Adrenal gland (tissue), 12 donors: ENCODE measurements around the gene NLK. TPM values are rescaled to one million over a fixed set of nuclear protein-coding genes. Genes with fewer than 3 reads are reported as not detected.

ENCODE experiments used
- DNase-seq, 7 donors: peaks; one replicate each; pipeline ENCODE4 v3.0.0-alpha.2; 2019 to 2020
- H3K27ac ChIP-seq, 5 donors: fragments of 200-600 bp; sonication (generic) in 4 of 5; 1 replicate in 3 of 5; 2 replicates in 2 of 5; pipeline versions ENCODE4 v1.5.1 to v1.8.0; 2016 to 2020; ENCODE audit warnings: mild to moderate bottlenecking in 1 of 5
- H3K27me3 ChIP-seq: fragments of 200-600 bp; 2 replicates; pipeline ENCODE4 v1.8.0; 2021
- H3K36me3 ChIP-seq, 2 donors: fragments of 200-600 bp; replicated peaks in 1 of 2; 1 replicate in 1 of 2; 2 replicates in 1 of 2; pipeline versions ENCODE4 v1.5.1 to v1.8.0; 2018 to 2022
- H3K4me1 ChIP-seq, 2 donors: fragments of 200-600 bp; replicated peaks in 1 of 2; 1 replicate in 1 of 2; 2 replicates in 1 of 2; pipeline versions ENCODE4 v1.5.1 to v1.8.0; 2018 to 2021
- H3K4me3 ChIP-seq, 4 donors: fragments of 200-600 bp; sonication (generic) in 3 of 4; one replicate each; pipeline ENCODE4 v1.5.1; 2016 to 2018
- H3K9me3 ChIP-seq, 3 donors: fragments of 200-600 bp; sonication (generic) in 1 of 3; replicated peaks in 1 of 3; 1 replicate in 2 of 3; 2 replicates in 1 of 3; pipeline versions ENCODE4 v1.5.1 to v1.8.0; 2016 to 2021
- POLR2A ChIP-seq, 2 donors: fragments of 450-650 bp; IDR thresholded peaks; one replicate each; pipeline ENCODE4 v1.6.1; 2017; ENCODE audit warnings: antibody characterized with exemption in 2 of 2, mild to moderate bottlenecking in 2 of 2, moderate library complexity in 1 of 2
- WGBS, 4 donors: extraction: QIAGEN DNeasy Blood & Tissue Kit in 2 of 4; methylation state at CpG; one replicate each; pipeline versions ENCODE4 v1.1.5 to v1.1.7; 2013 to 2017; 5-methylcytosine and 5-hydroxymethylcytosine counted together
- intact Hi-C, 2 donors: fragments of 100-400 bp; cut with DNase I; formaldehyde crosslinking; loops; one replicate each; pipeline versions ENCODE4 v1.14.1 to v1.15.0; 2022 to 2023
- polyA plus RNA-seq, 3 donors: library from polyadenylated mRNA; stranded (reverse); fragments of 200-250 nt in 2 of 3; fragments of 350-450 nt in 1 of 3; fragmentation: Illumina TruSeq in 1 of 3; extraction: RNeasy Lipid Tissue Mini Kit (QIAGEN cat#74804) in 1 of 3; gene quantifications; one replicate each; pipeline ENCODE4 v1.2.3, GENCODE V29; 2013 to 2014
- total RNA-seq, 9 donors: library from RNA; depleted of rRNA in 4 of 9; stranded (reverse); fragments of >200 nt in 4 of 9; fragments of 120-200 nt in 1 of 9; fragmentation: NEBNext Ultra II Directional in 1 of 9; extraction: Animal tissue kit (Norgen Biotek cat#: 25700) in 1 of 9; gene quantifications; one replicate each; pipeline versions ENCODE4 v1.1.0 to v1.2.4, GENCODE V29; 2013 to 2023
- TF ChIP-seq, protein P1 (sequence below), 6 experiments: fragments of 450-650 bp in 4 of 6; fragments of 200-600 bp in 2 of 6; sonication (generic) in 1 of 6; IDR thresholded peaks; 1 replicate in 5 of 6; 2 replicates in 1 of 6; pipeline versions ENCODE4 v1.5.1 to v1.8.0; 2016 to 2021; ENCODE audit warnings: antibody characterized with exemption in 6 of 6, mild to moderate bottlenecking in 2 of 6, moderate library complexity in 1 of 6
- donor health status: healthy with polysubstance abuse.
- donor health status: Bipolar disorder and iron deficiency.
- donor health status: DM: yes; HTN: yes; CAD: no.
- donor health status: DM: no; HTN: no; CAD: no.
- donor health status: DM: no; HTN: no; CAD: no.
- donor health status: DM: yes; HTN: yes; CAD: no.

NLK gene
- total and polyA plus RNA-seq, 12 donors: 34.7 to 86.1 (median 56.4) TPM

- peaks cover 5 to 19% of the 10 kb centered on the region in 2 donors for H3K4me1 ChIP-seq
- peaks cover 0 to 4% (median 0%) of the 10 kb centered on the region in 3 donors for H3K9me3 ChIP-seq
- H3K27me3 ChIP-seq: no peaks in the 10 kb centered on the region
- DNase-seq: no peak
- no peak overlapping the region for H3K4me3 ChIP-seq
- TF ChIP-seq POLR2A (IDR thresholded peaks at IDR 0.05): no peak
- TF ChIP-seq, protein P1, sequence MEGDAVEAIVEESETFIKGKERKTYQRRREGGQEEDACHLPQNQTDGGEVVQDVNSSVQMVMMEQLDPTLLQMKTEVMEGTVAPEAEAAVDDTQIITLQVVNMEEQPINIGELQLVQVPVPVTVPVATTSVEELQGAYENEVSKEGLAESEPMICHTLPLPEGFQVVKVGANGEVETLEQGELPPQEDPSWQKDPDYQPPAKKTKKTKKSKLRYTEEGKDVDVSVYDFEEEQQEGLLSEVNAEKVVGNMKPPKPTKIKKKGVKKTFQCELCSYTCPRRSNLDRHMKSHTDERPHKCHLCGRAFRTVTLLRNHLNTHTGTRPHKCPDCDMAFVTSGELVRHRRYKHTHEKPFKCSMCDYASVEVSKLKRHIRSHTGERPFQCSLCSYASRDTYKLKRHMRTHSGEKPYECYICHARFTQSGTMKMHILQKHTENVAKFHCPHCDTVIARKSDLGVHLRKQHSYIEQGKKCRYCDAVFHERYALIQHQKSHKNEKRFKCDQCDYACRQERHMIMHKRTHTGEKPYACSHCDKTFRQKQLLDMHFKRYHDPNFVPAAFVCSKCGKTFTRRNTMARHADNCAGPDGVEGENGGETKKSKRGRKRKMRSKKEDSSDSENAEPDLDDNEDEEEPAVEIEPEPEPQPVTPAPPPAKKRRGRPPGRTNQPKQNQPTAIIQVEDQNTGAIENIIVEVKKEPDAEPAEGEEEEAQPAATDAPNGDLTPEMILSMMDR (IDR thresholded peaks at IDR 0.05): no peak
- intact Hi-C loops: no loop called here
- H3K27ac ChIP-seq: no peak overlapping the region
- no peaks in the 10 kb centered on the region for H3K36me3 ChIP-seq
Observed at GRCh38 chr17:28087743-28088142, 45.3 kb downstream of the NLK start.

DNA sequence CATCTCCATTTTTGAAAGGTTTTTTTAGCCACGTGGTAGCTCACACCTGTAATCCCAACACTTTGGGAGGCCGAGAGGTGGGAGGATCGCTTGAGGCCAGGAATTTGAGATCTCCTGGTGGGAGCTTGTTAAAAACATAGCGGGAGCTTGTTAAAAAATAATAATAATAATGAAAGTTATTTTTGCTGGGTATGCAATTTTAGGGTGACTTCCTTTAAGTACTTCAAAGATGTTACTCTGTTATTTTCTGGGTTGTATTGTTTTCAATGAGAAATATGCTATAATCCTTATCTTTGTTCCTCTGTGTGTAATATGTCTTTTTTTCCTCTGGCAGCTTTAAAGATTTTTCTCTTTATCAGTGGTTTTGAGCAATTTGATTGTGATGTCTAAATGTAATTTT, 48.1 kb downstream of the NLK start:
- Histone ChIP-seq H3K4me3 (no peak overlapping the region), H3K27me3 (no peaks in the 10 kb centered on the region), H3K9me3 (peaks cover 0 to 4% (median 0%) of the 10 kb centered on the region in 3 donors), H3K27ac (no peak overlapping the region), H3K4me1 (peaks cover 5 to 16% of the 10 kb centered on the region in 2 donors), H3K36me3 (no peaks in the 10 kb centered on the region)
- intact Hi-C loops: no loop called here
- DNase-seq: no peak
- 91 to 95% (median 94%) methylated on average over 4 of the region's 4 CpGs for WGBS, 4 donors
- TF ChIP-seq POLR2A (IDR thresholded peaks at IDR 0.05): no peak
- TF ChIP-seq, protein P1 (IDR thresholded peaks at IDR 0.05): no peak

DNA sequence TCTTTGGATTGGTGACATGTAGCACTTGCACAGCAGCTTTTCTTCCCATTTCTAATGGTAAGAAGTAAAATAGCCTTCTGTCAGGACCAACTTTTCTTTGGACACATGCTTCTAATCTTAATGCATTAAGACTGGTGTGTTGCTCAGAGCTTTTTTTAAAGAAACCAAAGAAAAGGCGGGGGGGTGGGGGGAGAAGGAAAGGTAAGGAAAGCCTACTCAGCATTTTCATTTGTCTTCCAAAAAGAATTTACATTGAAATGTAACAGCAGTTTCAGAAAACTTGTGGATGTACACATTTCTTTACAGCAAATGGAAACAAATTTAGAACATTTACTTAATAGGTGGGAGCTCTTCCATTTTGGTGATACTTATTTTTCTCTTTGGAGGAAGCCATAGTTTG, 49.6 kb downstream of the NLK start:
- Histone ChIP-seq H3K36me3 (no peaks in the 10 kb centered on the region), H3K4me3 (no peak overlapping the region), H3K9me3 (peaks cover 0 to 4% (median 0%) of the 10 kb centered on the region in 3 donors), H3K4me1 (peaks cover 11 to 26% of the 10 kb centered on the region in 2 donors), H3K27me3 (no peaks in the 10 kb centered on the region), H3K27ac (no peak overlapping the region)
- no peak for DNase-seq
- intact Hi-C loops: no loop called here
- TF ChIP-seq, protein P1 (IDR thresholded peaks at IDR 0.05): no peak
- no peak for TF ChIP-seq POLR2A (IDR thresholded peaks at IDR 0.05)
- whole genome bisulfite sequencing, 4 donors: 90 to 100% (median 94%) methylated on average over 1 of the region's 1 CpG

DNA sequence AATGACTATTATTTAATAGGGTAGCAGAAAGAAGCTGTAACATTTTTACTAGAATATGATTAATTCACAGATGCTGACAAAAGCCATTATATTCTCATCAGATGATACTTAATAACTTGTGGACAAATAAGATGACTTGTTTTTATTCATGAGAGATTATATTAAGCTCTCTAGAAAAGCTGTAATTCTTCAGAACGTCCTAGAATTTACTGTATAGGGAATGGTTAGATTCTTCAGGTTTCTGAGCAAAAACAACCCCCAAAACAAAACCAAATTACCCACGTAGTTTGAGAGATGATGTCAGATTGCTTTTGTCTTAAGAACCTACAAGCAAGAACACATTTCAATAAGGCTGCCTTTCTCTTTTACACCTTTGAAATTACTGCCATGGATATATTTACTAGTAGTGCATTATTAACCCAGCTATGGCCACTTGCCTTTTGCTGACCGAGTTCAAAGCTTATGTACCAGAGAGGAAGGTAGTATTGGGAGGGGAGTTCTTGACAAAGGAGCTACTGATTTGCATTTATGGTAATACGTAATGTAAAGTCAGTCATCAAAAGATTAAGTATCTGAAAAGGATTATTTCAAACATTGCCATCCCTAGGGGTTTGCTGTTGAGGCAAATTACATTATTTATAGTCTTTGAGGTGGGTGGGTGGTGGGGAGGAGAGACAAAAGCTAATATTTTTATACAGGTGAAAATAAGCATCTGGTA, 51.7 kb downstream of the NLK start:
- TF ChIP-seq, protein P1 (IDR thresholded peaks at IDR 0.05): no peak
- no peak for TF ChIP-seq POLR2A (IDR thresholded peaks at IDR 0.05)
- Histone ChIP-seq H3K36me3 (no peaks in the 10 kb centered on the region), H3K4me1 (peaks cover 21 to 38% of the 10 kb centered on the region in 2 donors), H3K27ac (no peak overlapping the region), H3K27me3 (no peaks in the 10 kb centered on the region), H3K4me3 (no peak overlapping the region), H3K9me3 (peaks cover 0 to 4% (median 0%) of the 10 kb centered on the region in 3 donors)
- whole genome bisulfite sequencing, 4 donors: 81 to 90% (median 88%) methylated on average over 4 of the region's 4 CpGs
- no peak for DNase-seq
- intact Hi-C loops: no loop called here
